HepG2 (cell line): ENCODE data around the gene MEIS3. TPM values are rescaled to one million over a fixed set of nuclear protein-coding genes. Genes with fewer than 3 reads are reported as not detected.

Experiments used
- ARID4A ChIP-seq: sonication (generic); formaldehyde crosslinking; IDR thresholded peaks from 2 replicates; pipeline ENCODE4 v1.5.0; 2020; ENCODE audit warnings: mild to moderate bottlenecking, missing genetic modification reagents, borderline replicate concordance
- ATF2 ChIP-seq: sonication (generic); formaldehyde crosslinking; IDR thresholded peaks from 2 replicates; pipeline ENCODE4 v1.4.0; 2020; ENCODE audit warnings: missing genetic modification reagents
- ATRX ChIP-seq: sonication (generic); formaldehyde crosslinking; IDR thresholded peaks from 2 replicates; pipeline ENCODE4 v1.4.0; 2020; ENCODE audit warnings: missing genetic modification reagents, borderline replicate concordance
- BORCS8-MEF2B ChIP-seq: sonication (generic); formaldehyde crosslinking; IDR thresholded peaks from 2 replicates; pipeline ENCODE4 v1.8.0; 2022; ENCODE audit warnings: mild to moderate bottlenecking, missing genetic modification reagents
- HHEX ChIP-seq: IDR thresholded peaks from 2 replicates; pipeline ENCODE4 v1.6.1; 2016; ENCODE audit warnings: control low read depth
- IRF2 ChIP-seq: IDR thresholded peaks from 2 replicates; pipeline ENCODE4 v1.6.1; 2018; ENCODE audit warnings: missing genetic modification reagents, missing compliant biosample characterization
- JUNB ChIP-seq: sonication (generic); formaldehyde crosslinking; IDR thresholded peaks from 2 replicates; pipeline ENCODE4 v1.8.0; 2022; ENCODE audit warnings: missing genetic modification reagents, mild to moderate bottlenecking, borderline replicate concordance
- MXD3 ChIP-seq: IDR thresholded peaks from 2 replicates; pipeline ENCODE4 v1.6.1; 2016; ENCODE audit warnings: mild to moderate bottlenecking, missing biosample characterization, missing genetic modification reagents
- MXI1 ChIP-seq: IDR thresholded peaks from 3 replicates; pipeline ENCODE4 v1.6.1; 2012; ENCODE audit warnings: low read depth, low read length, inconsistent platforms, borderline replicate concordance
- NFKBIZ ChIP-seq: IDR thresholded peaks from 2 replicates; pipeline ENCODE4 v1.6.1; 2018; ENCODE audit warnings: missing genetic modification reagents, missing compliant biosample characterization
- PHF8 ChIP-seq: sonication (generic); formaldehyde crosslinking; IDR thresholded peaks from 2 replicates; pipeline ENCODE4 v1.5.0; 2020; ENCODE audit warnings: missing genetic modification reagents
- SMAD1 ChIP-seq: sonication (generic); formaldehyde crosslinking; IDR thresholded peaks from 2 replicates; pipeline ENCODE4 v1.4.0; 2020; ENCODE audit warnings: missing genetic modification reagents, low read depth, mild to moderate bottlenecking, borderline replicate concordance
- ZBTB49 ChIP-seq: sonication (generic); formaldehyde crosslinking; IDR thresholded peaks from 2 replicates; pipeline ENCODE4 v1.4.0; 2020; ENCODE audit warnings: missing genetic modification reagents, borderline replicate concordance
- ZNF263 ChIP-seq: sonication (generic); formaldehyde crosslinking; IDR thresholded peaks from 2 replicates; pipeline ENCODE4 v1.4.0; 2020; ENCODE audit warnings: missing genetic modification reagents
- ZNF337 ChIP-seq: sonication (generic); formaldehyde crosslinking; IDR thresholded peaks from 2 replicates; pipeline ENCODE4 v1.5.1; 2020; ENCODE audit warnings: missing genetic modification reagents, low read depth, mild to moderate bottlenecking, borderline replicate concordance
- ZNF430 ChIP-seq: sonication (generic); formaldehyde crosslinking; IDR thresholded peaks from 2 replicates; pipeline ENCODE4 v1.9.0; 2021; ENCODE audit warnings: mild to moderate bottlenecking, missing genetic modification reagents
- ZNF570 ChIP-seq: sonication (generic); formaldehyde crosslinking; IDR thresholded peaks from 2 replicates; pipeline ENCODE4 v1.4.0; 2020; ENCODE audit warnings: mild to moderate bottlenecking, missing genetic modification reagents, borderline replicate concordance
- ZNF576 ChIP-seq: sonication (generic); formaldehyde crosslinking; IDR thresholded peaks from 2 replicates; pipeline ENCODE4 v1.4.0; 2020; ENCODE audit warnings: mild to moderate bottlenecking, missing genetic modification reagents
- ZNF589 ChIP-seq: sonication (generic); formaldehyde crosslinking; conservative IDR thresholded peaks from 2 replicates; pipeline ENCODE4 v1.8.0; 2022; ENCODE audit warnings: mild to moderate bottlenecking, moderate library complexity, missing genetic modification reagents
- ZNF883 ChIP-seq: sonication (generic); formaldehyde crosslinking; IDR thresholded peaks from 2 replicates; pipeline ENCODE4 v1.5.1; 2020; ENCODE audit warnings: mild to moderate bottlenecking, missing genetic modification reagents; ENCODE audit errors: not compliant biosample characterization
- polyA plus RNA-seq, 8 experiments: library from polyadenylated mRNA; depleted of rRNA in 3 of 8; stranded (reverse) in 7 of 8; unstranded in 1 of 8; fragments of >200 nt; fragmentation: Illumina TruSeq in 4 of 8; extraction: Trizol in 4 of 8; gene quantifications; 2 replicates each; pipeline versions ENCODE4 v1.2.1 to v1.2.3, GENCODE V29; 2011 to 2016; ENCODE audit warnings: low read depth in 4 of 8, missing spikeins in 1 of 8, mixed read lengths in 1 of 8; ENCODE audit not compliant: insufficient read depth in 1 of 8
- total RNA-seq, 5 experiments: library from RNA; depleted of rRNA; stranded (reverse); fragments of >200 nt; fragmentation: Illumina TruSeq; extraction: Trizol; gene quantifications; 2 replicates each; pipeline ENCODE4 v1.2.3, GENCODE V29; 2016; ENCODE audit warnings: low read depth in 1 of 5

The MEIS3 gene
- total and polyA plus RNA-seq, 2 of the 13 experiments (the other 11 are each of a cell fraction or from before 2014, with no cell fraction given), result 0.09 to 0.70 TPM

- TF ChIP-seq ARID4A (CRISPR knock-in tag), result peak; percentile 51; the same call in 1 of the 2 replicates
- TF ChIP-seq HHEX (CRISPR knock-in tag), result no peak
- no peak for TF ChIP-seq SMAD1
- TF ChIP-seq ATF2 (CRISPR knock-in tag), result 0 out of 2 replicates have a peak, but pooled peaks have one; percentile 16
- TF ChIP-seq BORCS8-MEF2B (CRISPR knock-in tag), result peak; percentile 69; the same call in 1 of the 2 replicates
- TF ChIP-seq ZBTB49, result no peak
- TF ChIP-seq ZNF337 (CRISPR knock-in tag), result peak; percentile 39; the same call in 1 of the 2 replicates
- TF ChIP-seq ATRX (CRISPR knock-in tag), result no peak
- 0 out of 2 replicates have a peak, but pooled peaks have one; percentile 39 for TF ChIP-seq ZNF589 (CRISPR knock-in tag)
- TF ChIP-seq ZNF883 (CRISPR knock-in tag), result peak; percentile 55
- no peak for TF ChIP-seq ZNF570 (CRISPR knock-in tag)
- 0 out of 2 replicates have a peak, but pooled peaks have one; percentile 15 for TF ChIP-seq ZNF263 (CRISPR knock-in tag)
- peak; percentile 65; the same call in 1 of the 2 replicates for TF ChIP-seq ZNF430 (CRISPR knock-in tag)
- TF ChIP-seq NFKBIZ (CRISPR knock-in tag), result 0 out of 2 replicates have a peak, but pooled peaks have one; percentile 59
- TF ChIP-seq IRF2 (CRISPR knock-in tag), result 0 out of 2 replicates have a peak, but pooled peaks have one; percentile 60
- no peak for TF ChIP-seq JUNB (CRISPR knock-in tag)
- no peak for TF ChIP-seq MXI1
- TF ChIP-seq MXD3 (CRISPR knock-in tag), result peak; percentile 89
- TF ChIP-seq PHF8, result peak; percentile 49
- TF ChIP-seq ZNF576 (CRISPR knock-in tag), result no peak; the same call in 1 of the 2 replicates
Observed at GRCh38 chr19:47430041-47430802, 10.9 kb upstream of the MEIS3 start (continued).
